Fibroblast of villous mesenchyme (primary cell): Measurements from ENCODE around the gene HOXA4. TPM values are rescaled to one million over a fixed set of nuclear protein-coding genes. Genes with fewer than 3 reads are reported as not detected.

Experiments used
- DNase-seq: peaks from one replicate; pipeline ENCODE4 v3.0.0-alpha.2; 2010; ENCODE audit warnings: low read depth
- H3K4me3 ChIP-seq: 2 replicates; pipeline ENCODE4 v1.5.1; 2011; ENCODE audit warnings: low read depth, mild to moderate bottlenecking, low read length
- CTCF ChIP-seq: IDR thresholded peaks from 2 replicates; pipeline ENCODE4 v1.5.1; 2012; ENCODE audit warnings: low read depth, mild to moderate bottlenecking, low read length; ENCODE audit not compliant: insufficient read depth
- total RNA-seq: library from RNA; depleted of rRNA; stranded (reverse); fragments of >200 nt; gene quantifications from 2 replicates; pipeline ENCODE4 v1.2.3, GENCODE V29; 2012

Gene HOXA4
- total RNA-seq, 1 donor: 1.3 TPM

DNA sequence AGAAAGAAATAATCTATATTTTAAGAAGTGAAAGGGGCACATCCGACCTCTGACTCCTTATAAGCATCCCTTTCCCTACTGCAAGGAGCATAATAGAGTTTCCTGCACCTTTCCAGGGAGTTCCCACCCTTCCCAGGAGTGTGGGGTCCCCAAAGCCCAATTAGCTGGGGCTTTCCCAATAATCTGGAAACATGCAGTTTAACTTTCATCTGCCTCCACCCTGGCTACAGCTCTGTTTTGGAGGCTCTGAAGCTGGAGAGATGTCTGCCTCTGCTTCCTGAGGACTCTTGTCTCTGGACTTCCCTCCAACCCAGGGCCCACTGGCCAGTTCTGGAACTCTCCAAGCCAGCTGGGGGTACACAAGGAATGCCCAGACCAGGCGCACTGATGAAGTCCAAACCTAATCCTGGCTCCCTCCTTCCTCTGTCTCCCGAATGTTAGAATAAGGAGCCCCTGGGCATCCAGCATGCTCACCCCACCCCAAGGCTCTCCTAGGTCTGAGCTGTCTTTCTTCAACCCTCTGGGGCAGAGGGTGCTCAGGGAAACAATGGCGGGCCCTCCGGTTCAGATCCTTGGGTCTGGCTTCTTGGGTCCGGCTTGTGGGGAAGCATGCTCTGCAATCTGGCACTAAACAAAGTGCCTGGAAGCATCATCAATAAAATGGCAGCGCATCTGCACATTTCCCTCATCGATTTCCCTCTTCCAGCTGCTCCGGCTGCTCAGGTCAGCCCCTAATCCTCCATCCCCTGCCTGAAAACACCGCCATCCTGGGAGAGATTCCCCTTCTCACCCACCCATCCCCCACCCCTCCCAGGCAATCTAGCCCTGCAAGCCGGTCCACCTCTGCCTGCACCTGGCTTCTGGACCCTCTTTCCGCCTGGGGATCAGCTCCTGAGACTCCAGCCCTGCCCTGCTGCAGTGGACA is 13.3 kb downstream of the HOXA4 start:
- no peak for DNase-seq
- no peak for TF ChIP-seq CTCF
- H3K4me3 ChIP-seq: no peak overlapping the region

GRCh38 chr7:27116031-27116961 is 14.3 kb downstream of the HOXA4 start:
- DNase-seq: no peak
- no peak for TF ChIP-seq CTCF
- H3K4me3 ChIP-seq: peak overlapping the region; percentile 9

GRCh38 chr7:27115221-27116026 is 15.1 kb downstream of the HOXA4 start:
- TF ChIP-seq CTCF: no peak
- peak overlapping the region; percentile 18 for H3K4me3 ChIP-seq
- DNase-seq: peak; percentile 88

GRCh38 chr7:27114881-27115220 is 15.7 kb downstream of the HOXA4 start:
- H3K4me3 ChIP-seq: no peak overlapping the region
- DNase-seq: no peak
- no peak for TF ChIP-seq CTCF

DNA sequence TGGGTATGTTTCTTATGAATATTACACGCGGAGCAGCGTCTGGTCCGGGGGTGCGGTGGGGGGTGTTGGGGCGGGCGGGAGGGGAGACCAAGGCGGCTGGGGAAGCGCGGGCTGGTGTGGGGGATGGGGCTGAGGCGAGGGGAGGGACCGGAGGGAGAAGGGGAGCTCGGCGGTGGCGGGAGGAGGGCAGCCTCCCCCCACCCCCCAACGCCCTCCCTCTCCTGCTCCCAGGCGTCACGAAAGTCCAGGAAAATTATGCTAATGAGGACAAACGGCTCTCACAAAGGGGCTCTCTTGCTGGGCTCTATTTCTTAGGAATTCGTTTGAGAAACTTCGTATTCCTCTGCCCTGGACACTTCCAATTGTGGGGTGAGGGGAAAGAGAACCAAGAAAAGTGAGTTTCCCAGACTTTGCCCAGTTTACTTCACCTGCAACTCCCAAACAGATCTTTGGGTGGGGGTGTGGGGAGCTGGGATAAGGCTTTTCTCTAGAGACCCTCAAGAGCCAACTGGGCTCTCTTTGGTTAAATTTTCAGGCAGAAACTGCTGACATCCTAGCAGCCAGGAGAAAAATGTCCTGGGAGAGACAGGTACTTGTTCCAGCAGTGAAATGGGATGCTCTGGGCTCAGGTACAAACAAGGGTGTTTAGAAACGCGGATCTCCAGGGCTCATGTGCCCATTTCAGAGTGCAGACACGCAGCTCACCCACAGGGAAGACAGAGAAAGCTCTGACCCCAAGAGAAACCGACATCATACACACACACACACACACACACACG is 16.4 kb downstream of the HOXA4 start:
- TF ChIP-seq CTCF: no peak
- peak overlapping the region; percentile 12 for H3K4me3 ChIP-seq
- no peak for DNase-seq
